Gastrocnemius medialis (tissue), 4 donors: ENCODE results near the gene PTGDR. TPM values are rescaled to one million over a fixed set of nuclear protein-coding genes. Genes with fewer than 3 reads are reported as not detected.

Source experiments
- ATAC-seq, 2 donors: fragments of 150-250 bp; one replicate each; pipeline ENCODE4 v1.9.1; 2016
- DNase-seq, 2 donors: peaks; one replicate each; pipeline ENCODE4 v3.0.0-alpha.2; 2019
- H3K27ac ChIP-seq, 4 donors: fragments of 200-600 bp; sonication (generic); 1 replicate in 1 of 4; 2 replicates in 3 of 4; pipeline ENCODE4 v1.5.1; 2016 to 2018; ENCODE audit warnings: mild to moderate bottlenecking in 2 of 4, moderate library complexity in 1 of 4
- H3K27me3 ChIP-seq, 3 donors: fragments of 200-600 bp; sonication (generic) in 2 of 3; 1 replicate in 1 of 3; 2 replicates in 2 of 3; pipeline versions ENCODE4 v1.5.1 to v1.6.0; 2016 to 2019; ENCODE audit warnings: mild to moderate bottlenecking in 1 of 3, moderate library complexity in 1 of 3
- H3K36me3 ChIP-seq, 2 donors: fragments of 200-600 bp; sonication (generic) in 1 of 2; one replicate each; pipeline ENCODE4 v1.5.1; 2017 to 2018
- H3K4me1 ChIP-seq, 2 donors: fragments of 200-600 bp; sonication (generic) in 1 of 2; one replicate each; pipeline ENCODE4 v1.5.1; 2016 to 2017; ENCODE audit warnings: mild to moderate bottlenecking in 2 of 2
- H3K4me3 ChIP-seq, 4 donors: fragments of 200-600 bp; sonication (generic) in 3 of 4; 1 replicate in 1 of 4; 2 replicates in 3 of 4; pipeline ENCODE4 v1.5.1; 2016 to 2019; ENCODE audit warnings: mild to moderate bottlenecking in 2 of 4
- H3K9me3 ChIP-seq, 3 donors: fragments of 200-600 bp; sonication (generic) in 2 of 3; 1 replicate in 1 of 3; 2 replicates in 2 of 3; pipeline ENCODE4 v1.5.1; 2016 to 2019
- POLR2A ChIP-seq, 2 donors: fragments of 450-650 bp; IDR thresholded peaks; one replicate each; pipeline ENCODE4 v1.6.1; 2017; ENCODE audit warnings: antibody characterized with exemption in 2 of 2, mild to moderate bottlenecking in 2 of 2, moderate library complexity in 2 of 2
- in situ Hi-C, 4 donors: fragments of 200-750 bp; cut with MboI; loops; one replicate each; pipeline versions ENCODE4 v1.15.0 to v1.8.0; 2017; ENCODE audit warnings: low sequenced_read_pairs in 4 of 4
- intact Hi-C: fragments of 100-400 bp; cut with DNase I; formaldehyde crosslinking; loops from one replicate; pipeline ENCODE4 v1.15.1; 2023; ENCODE audit warnings: low total_unique reads
- total RNA-seq, 4 donors: library from RNA; depleted of rRNA; stranded (reverse); fragments of >200 nt; gene quantifications; one replicate each; pipeline versions ENCODE4 v1.1.0 to v1.2.3, GENCODE V29; 2016
- TF ChIP-seq, protein P1 (sequence below), 5 experiments: fragments of 450-650 bp in 3 of 5; fragments of 200-600 bp in 2 of 5; sonication (generic) in 2 of 5; IDR thresholded peaks in 4 of 5; conservative IDR thresholded peaks in 1 of 5; 1 replicate in 4 of 5; 2 replicates in 1 of 5; pipeline ENCODE4 v1.5.1; 2016 to 2019; ENCODE audit warnings: antibody characterized with exemption in 5 of 5, mild to moderate bottlenecking in 3 of 5, moderate library complexity in 3 of 5

Gene PTGDR
- total RNA-seq, 4 donors from 2014 or later, result 0.25 to 0.84 TPM; not detected in 2

- Histone ChIP-seq H3K4me3 (no peak overlapping the region), H3K9me3 (no peaks in the 10 kb centered on the region), H3K27ac (no peak overlapping the region), H3K36me3 (no peaks in the 10 kb centered on the region), H3K27me3 (peaks cover 3 to 19% (median 13%) of the 10 kb centered on the region in 3 donors), H3K4me1 (peaks cover 0 to 3% of the 10 kb centered on the region in 2 donors)
- in situ Hi-C loops (no loop called here), intact Hi-C loops (no loop called here)
- DNase-seq, result peak; percentile 33 to 62
- no peak for TF ChIP-seq POLR2A (IDR thresholded peaks at IDR 0.05)
- TF ChIP-seq, protein P1, sequence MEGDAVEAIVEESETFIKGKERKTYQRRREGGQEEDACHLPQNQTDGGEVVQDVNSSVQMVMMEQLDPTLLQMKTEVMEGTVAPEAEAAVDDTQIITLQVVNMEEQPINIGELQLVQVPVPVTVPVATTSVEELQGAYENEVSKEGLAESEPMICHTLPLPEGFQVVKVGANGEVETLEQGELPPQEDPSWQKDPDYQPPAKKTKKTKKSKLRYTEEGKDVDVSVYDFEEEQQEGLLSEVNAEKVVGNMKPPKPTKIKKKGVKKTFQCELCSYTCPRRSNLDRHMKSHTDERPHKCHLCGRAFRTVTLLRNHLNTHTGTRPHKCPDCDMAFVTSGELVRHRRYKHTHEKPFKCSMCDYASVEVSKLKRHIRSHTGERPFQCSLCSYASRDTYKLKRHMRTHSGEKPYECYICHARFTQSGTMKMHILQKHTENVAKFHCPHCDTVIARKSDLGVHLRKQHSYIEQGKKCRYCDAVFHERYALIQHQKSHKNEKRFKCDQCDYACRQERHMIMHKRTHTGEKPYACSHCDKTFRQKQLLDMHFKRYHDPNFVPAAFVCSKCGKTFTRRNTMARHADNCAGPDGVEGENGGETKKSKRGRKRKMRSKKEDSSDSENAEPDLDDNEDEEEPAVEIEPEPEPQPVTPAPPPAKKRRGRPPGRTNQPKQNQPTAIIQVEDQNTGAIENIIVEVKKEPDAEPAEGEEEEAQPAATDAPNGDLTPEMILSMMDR (IDR thresholded peaks at IDR 0.05 in 4 of 5, conservative IDR thresholded peaks at IDR 0.05 in 1 of 5), result no peak
- peak in 1 of 2 donors; percentile 60 for ATAC-seq
Measured at GRCh38 chr14:52266179-52266578, 1.3 kb upstream of the PTGDR start.

DNA sequence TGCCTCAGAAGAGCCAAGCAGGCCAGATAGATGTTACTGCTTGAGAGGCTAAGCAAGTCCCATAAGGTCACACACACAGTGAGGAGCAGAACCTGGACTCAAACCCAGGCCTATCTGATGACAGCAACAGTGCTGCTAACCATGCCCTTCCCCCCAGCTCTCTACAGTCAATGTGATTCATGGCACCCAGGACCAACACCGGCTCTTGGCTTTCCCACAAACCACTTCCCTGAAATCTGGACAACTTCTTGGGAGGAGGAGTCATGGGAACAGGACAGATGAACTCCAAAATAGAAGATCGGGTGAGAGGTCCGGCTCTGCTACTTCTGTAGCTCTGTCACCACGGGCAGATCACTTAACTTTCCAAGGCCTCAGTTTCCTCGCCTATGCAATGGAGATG, 716 bp upstream of the PTGDR start:
- in situ Hi-C loops, result no loop called here
- Histone ChIP-seq H3K27ac (no peak overlapping the region), H3K4me1 (peaks cover 0 to 3% of the 10 kb centered on the region in 2 donors), H3K9me3 (no peaks in the 10 kb centered on the region), H3K27me3 (peaks cover 3 to 19% (median 13%) of the 10 kb centered on the region in 3 donors), H3K4me3 (no peak overlapping the region), H3K36me3 (no peaks in the 10 kb centered on the region)
- no peak for ATAC-seq
- intact Hi-C loops, result no loop called here
- TF ChIP-seq, protein P1 (IDR thresholded peaks at IDR 0.05 in 4 of 5, conservative IDR thresholded peaks at IDR 0.05 in 1 of 5), result no peak
- no peak for TF ChIP-seq POLR2A (IDR thresholded peaks at IDR 0.05)
- no peak for DNase-seq

GRCh38 chr14:52268279-52269061, 972 bp downstream of the PTGDR start:
- Histone ChIP-seq H3K36me3 (no peaks in the 10 kb centered on the region), H3K27me3 (peaks cover 3 to 19% (median 13%) of the 10 kb centered on the region in 3 donors), H3K27ac (no peak overlapping the region), H3K9me3 (no peaks in the 10 kb centered on the region), H3K4me1 (peaks cover 0 to 3% of the 10 kb centered on the region in 2 donors), H3K4me3 (peak overlapping the region; percentile 41 to 50 (median 48))
- in situ Hi-C loops (no loop called here), intact Hi-C loops (no loop called here)
- TF ChIP-seq POLR2A (IDR thresholded peaks at IDR 0.05), result no peak
- TF ChIP-seq, protein P1 (IDR thresholded peaks at IDR 0.05 in 4 of 5, conservative IDR thresholded peaks at IDR 0.05 in 1 of 5), result no peak
- DNase-seq (no peak), ATAC-seq (no peak)

GRCh38 chr14:52269100-52269499, 1.6 kb downstream of the PTGDR start:
- Histone ChIP-seq H3K4me3 (peak overlapping the region; percentile 41 to 50 (median 48)), H3K27me3 (peaks cover 3 to 19% (median 13%) of the 10 kb centered on the region in 3 donors), H3K27ac (no peak overlapping the region), H3K9me3 (no peaks in the 10 kb centered on the region), H3K4me1 (peaks cover 0 to 3% of the 10 kb centered on the region in 2 donors), H3K36me3 (no peaks in the 10 kb centered on the region)
- in situ Hi-C loops (no loop called here), intact Hi-C loops (no loop called here)
- ATAC-seq (no peak), DNase-seq (no peak)
- TF ChIP-seq, protein P1 (IDR thresholded peaks at IDR 0.05 in 4 of 5, conservative IDR thresholded peaks at IDR 0.05 in 1 of 5), result no peak
- no peak for TF ChIP-seq POLR2A (IDR thresholded peaks at IDR 0.05)
